SIG-M5 treated with dmso at 0.1 percent for 504 hours (cell line): ENCODE data around the gene WWOX.

Source experiments
- DNase-seq: peaks from one replicate; lab custom pipeline; 2025; ENCODE audit not compliant: unreplicated experiment; lab: John Stamatoyannopoulos, UW

WWOX gene

GRCh38 chr16:78386557-78387324 lies 287.3 kb downstream of the WWOX start:
- no peak for DNase-seq

DNA sequence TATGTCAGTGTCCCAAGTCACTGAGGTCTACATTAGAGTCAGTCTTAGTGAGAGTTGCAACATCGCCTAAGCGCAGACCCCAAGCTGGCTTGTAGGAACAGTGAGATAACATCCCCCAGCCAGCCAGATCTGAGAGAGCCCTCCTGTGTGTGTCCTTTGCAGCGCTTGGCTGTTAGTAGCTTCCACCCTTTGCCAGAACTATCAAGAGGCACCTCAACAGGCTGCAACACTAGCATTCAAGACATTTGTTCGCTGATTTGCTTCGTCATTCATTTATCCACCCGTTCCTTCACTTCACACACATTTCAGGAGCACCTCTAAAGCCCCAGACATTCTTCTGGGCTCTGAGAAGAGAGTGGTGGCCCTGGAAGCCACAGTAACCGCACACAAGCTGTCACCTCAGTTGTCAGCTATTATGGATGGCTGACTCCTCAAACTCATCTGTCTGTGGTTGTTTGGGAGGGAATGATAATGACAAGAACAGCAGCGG lies 289.6 kb downstream of the WWOX start:
- no peak for DNase-seq

DNA sequence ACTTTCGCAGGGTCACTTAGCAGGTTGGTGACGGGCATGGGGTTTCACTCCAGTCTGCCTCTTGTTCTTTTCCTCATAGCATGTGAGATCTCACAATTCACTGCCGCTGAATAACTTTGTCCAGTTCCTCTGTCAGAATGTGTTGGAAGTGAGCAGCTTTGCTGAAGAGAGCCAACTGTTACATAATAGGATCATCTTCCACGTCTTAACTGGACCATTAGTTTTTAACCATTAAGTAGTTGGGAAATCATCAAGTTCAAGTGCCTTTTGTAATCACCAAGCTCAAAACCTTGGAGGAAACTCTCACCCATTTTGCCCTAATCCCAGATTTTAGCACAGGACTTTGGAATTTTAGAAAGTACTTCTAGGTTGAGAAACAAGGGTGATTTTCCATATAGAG lies 290.6 kb downstream of the WWOX start:
- DNase-seq, result no peak

DNA sequence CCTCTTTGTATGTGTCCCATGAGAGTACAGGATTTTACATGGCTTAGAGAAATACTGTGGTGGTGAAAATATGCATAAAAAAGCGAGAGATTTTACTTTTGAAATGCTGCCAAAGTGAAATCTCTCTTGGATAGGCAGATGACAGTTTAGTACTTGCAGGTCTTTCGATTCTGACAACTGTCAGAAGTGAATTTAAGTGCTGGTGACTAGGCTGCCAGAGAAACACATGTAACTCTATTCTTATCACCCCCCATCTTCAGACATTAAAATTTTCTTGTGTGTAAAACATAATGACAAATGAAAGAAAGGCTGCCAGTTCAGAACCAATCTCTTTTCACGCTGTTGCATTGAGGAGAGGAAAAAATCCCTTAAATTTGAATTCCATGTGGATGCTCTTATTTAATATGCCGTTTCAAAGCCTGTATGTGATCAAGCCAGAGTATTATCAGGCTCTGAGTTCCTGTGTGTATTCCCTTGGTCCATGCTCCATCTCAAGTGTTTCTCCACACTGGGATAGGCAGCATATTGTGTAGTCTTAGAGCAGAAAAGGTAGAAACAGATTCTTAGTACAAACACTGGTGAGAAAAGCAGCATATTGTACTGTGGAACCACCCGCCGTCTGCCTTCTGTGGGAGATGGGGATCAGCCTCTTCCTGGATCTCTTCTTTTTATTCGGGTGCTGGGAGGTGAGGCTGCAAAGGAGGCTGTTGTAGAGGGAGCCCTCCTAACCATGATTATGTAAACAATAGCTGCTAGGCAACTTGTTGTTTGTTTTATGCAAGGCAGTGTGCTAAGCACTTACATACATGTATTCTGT lies 291.3 kb downstream of the WWOX start:
- DNase-seq, result no peak

DNA sequence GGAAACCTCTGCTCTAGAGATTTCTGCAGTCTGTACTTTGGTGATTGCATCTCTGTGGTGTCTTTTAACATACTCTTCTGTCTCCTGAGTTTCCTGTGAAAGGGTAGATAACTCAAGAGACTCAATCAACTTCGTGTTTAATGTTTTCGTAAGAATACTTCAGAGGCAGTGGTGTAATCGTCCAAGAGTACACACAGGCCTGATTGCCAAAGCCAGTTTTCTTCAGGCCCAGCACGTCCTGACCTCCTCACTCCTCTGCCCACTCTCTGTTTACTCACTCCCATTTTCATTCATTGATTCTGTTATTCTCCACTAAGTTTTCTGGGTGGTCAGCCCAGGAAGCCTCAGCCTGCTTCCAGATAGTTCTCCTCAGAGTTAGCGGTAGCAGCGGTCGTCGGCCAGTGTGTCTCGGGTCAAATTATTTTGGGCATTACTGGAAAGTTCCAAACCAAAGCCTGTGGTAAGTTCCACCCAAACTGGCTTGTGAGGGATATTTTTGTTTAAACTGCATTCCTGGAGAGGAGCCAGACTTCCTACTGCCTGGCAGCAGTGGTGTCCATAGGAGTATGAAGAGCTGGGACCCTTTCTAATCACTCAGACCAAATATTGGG lies 293.2 kb downstream of the WWOX start:
- DNase-seq, result no peak

DNA sequence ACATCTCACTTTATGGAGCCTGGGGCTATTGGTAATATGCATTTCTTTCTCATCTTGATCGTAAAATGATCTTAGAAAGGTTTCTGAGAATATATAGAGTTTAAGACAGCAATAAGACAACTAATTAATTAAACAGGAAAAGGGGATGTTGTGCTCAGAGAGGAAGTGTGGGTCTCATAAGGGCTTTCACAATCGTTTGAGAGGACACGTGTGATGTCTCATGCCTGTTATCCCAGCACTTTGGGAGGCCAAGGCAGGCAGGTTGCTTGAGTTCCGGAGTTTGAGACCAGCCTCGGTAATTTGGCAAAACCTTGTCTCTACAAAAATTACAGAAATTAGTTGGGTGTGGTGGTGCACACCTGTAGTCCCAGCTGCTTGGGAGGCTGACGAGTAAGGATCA lies 295.6 kb downstream of the WWOX start:
- DNase-seq, result no peak

DNA sequence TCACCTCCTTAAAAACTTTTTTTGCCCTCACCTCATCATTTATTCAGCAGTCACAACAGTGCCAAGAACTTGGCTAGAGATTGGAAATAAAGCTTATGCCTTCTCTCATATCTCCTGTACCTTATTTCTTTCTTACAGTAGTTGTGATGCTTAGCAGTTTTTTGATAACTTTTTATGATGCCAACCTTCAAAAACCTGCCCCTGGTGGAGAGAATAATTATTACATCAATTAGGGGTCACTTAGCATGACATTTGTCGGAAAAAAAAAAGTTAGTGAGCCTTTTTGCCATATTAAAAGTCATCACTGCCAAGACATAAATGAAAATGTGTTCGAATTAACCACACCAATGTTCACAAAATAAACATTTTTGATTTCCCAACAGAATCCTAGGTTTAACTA lies 296.6 kb downstream of the WWOX start:
- no peak for DNase-seq

DNA sequence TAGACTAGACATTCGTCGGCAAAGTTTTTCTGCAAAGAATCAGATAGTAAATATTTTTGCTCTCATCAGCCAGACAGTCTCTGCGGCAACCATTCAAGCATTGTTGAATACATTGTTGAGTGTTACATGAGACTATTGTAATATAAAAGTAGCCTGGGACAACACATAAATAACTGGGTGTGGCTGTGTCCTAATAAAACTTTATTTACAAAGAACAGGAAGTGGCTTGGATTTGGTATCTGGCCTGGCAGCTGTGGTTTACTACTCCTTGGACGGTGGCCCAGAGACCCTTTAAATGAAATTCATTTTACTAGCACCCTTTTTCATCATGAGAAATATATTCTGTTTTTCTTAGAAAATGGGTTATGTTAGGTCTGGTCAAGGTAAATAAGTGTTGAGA lies 297.2 kb downstream of the WWOX start:
- no peak for DNase-seq

- DNase-seq, result no peak
Observed at GRCh38 chr16:78399384-78399783, 299.9 kb downstream of the WWOX start.

- no peak for DNase-seq
Observed at GRCh38 chr16:78402833-78403232, 303.4 kb downstream of the WWOX start.

DNA sequence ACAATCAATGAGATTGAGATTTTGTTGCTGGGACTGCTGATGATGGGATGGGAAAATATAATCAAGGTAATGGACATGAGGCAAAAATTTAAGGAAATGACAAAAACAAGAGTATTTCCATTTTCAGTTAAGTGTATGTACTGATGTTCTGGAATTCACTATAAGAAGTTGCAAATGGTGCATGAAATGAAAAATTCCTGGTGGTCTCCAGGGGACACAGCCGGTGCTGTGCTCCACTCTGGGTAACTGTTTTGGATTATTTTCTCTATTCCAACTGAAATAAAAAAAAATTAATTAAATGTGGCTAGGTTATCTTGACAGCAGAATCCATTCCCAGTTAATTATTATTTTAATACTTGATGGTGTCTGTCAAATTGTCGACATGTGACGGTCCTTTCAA lies 305.6 kb downstream of the WWOX start:
- DNase-seq, result no peak

DNA sequence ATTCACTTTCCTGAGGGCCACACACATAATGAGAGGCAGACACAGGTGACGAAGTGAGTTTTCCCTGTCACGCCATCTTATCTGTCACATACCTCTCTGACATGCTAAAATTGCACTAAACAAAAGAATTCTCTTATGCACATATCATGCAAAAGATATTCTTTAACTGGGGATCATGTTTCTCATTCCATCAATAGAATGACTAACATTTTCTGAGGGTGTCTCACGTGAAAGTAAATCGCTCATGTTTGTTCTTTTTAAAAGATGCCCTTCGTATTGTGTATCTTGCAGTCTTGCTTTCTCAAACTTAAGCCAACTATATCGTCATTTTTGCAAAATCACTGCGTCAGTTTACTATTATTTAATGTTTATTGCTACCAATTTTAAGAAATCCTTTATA lies 306.4 kb downstream of the WWOX start:
- DNase-seq, result no peak

GRCh38 chr16:78407191-78407590 lies 307.7 kb downstream of the WWOX start:
- DNase-seq, result no peak

DNA sequence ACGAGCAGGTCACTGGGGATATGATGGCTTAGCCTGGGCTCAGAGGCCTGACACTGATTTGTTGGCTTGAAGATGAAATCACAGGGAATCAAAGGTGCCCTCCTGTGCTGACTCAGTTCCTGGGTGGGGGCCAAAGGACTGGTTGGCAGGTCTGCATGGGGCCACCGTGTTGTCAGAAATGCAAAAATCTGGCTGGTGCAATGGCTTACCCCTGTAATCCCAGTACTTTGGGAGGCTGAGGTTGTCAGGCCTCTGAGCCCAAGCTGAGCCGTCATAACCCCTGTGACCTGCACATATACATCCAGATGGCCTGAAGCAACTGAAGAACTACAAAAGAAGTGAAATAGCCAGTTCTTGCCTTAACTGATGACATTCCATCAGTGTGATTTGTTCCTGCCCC lies 314.2 kb downstream of the WWOX start:
- DNase-seq, result no peak

GRCh38 chr16:78415013-78415412 lies 315.6 kb downstream of the WWOX start:
- DNase-seq, result no peak

DNA sequence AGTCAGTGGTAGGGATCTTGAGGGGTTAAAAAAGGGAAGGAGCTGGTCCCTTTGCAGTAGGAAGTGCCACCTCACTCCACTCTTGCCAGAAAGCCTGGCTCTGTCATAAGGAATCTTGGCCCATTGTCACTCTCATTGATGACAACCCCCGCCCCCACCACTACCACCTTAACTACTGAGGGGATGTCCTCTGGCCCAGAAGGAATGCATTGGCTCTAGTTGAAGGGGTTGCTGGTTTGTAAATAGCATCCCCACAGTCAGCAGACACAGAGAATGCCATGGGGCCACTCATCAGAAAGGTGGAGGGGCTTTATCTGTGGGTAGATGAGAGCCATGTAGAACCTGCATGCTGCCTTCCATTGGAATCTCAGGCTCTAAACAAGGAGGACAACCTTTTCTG lies 316.2 kb downstream of the WWOX start:
- DNase-seq, result no peak

- no peak for DNase-seq
Observed at GRCh38 chr16:78416400-78416799, 316.9 kb downstream of the WWOX start.

DNA sequence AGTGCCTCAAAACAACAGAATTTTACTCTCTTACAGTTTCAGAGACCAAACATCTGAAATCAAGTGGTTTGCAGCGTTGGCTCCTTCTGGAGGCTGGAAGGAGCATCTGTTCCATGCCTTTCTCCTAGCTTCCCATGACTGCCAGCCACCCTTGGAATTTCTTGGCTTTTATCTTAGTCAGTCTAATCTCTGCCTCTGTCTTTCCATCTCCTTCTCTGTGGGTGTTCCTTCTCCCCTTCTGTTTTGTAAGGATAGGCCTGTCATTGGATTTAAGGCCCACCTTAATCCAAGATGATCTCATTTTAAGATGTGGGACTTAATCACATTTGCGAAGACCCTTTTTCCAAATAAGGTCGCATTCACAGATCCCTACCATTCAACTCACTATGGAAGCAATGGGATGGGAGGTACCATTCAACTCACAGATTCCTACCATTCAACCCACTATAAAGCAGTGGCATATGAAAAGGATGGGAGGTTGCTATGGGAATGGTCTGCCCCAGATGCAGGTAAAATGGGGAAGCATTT lies 321.8 kb downstream of the WWOX start:
- DNase-seq, result no peak

- DNase-seq, result no peak
Observed at GRCh38 chr16:78425281-78425680, 325.8 kb downstream of the WWOX start.

- no peak for DNase-seq
Observed at GRCh38 chr16:78425891-78426510, 326.5 kb downstream of the WWOX start.

- no peak for DNase-seq
Observed at GRCh38 chr16:78428193-78428592, 328.7 kb downstream of the WWOX start.
